NB4 (cell line): ENCODE data around the gene MBOAT1.
"Not testable (repeated sequence)": the region's sequence is repeated elsewhere in the genome, so short reads cannot be mapped to it uniquely, and the experiment has no call there.

Experiments used
- DNase-seq: peaks from one replicate; pipeline ENCODE4 v3.0.0; 2010; ENCODE audit warnings: low read depth
- H3K4me3 ChIP-seq: one replicate; pipeline ENCODE4 v1.5.1; 2011; ENCODE audit warnings: mild to moderate bottlenecking, low read depth, low read length, moderate library complexity
- MYC ChIP-seq: IDR thresholded peaks from 2 replicates; pipeline ENCODE4 v1.6.1; 2011; ENCODE audit warnings: low read depth, low read length
- POLR2A ChIP-seq: IDR thresholded peaks from 2 replicates; pipeline ENCODE4 v1.6.1; 2011; ENCODE audit warnings: mild to moderate bottlenecking; ENCODE audit not compliant: insufficient read length; ENCODE audit errors: extremely low read depth
- TF ChIP-seq, protein P1 (sequence below): IDR thresholded peaks from one replicate; pipeline ENCODE4 v1.5.1; 2012; ENCODE audit warnings: low read depth, low read length
- TF ChIP-seq, protein P2 (sequence below): IDR thresholded peaks from 2 replicates; pipeline ENCODE4 v1.6.1; 2011; ENCODE audit warnings: low read depth, low read length

Gene MBOAT1

DNA sequence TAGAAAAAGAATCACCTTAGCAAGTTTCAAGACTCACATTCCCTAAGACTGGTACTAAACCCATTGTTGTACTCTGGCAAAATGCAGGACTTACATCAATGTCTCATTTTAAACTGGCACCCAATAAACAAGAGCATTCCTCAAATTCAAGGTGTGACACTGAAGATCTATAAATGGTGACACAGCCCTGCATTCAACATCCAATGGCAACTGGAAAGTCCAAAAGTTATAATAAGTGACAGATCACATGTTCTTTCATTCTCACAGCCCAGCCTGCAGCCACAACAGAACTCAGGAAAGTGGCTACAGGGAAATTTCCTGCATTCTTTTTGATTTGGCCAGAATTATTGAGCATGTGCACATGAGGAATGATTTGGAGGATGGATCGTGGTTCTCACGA lies 57.5 kb downstream of the MBOAT1 start:
- H3K4me3 ChIP-seq = no peak overlapping the region
- TF ChIP-seq, protein P1, sequence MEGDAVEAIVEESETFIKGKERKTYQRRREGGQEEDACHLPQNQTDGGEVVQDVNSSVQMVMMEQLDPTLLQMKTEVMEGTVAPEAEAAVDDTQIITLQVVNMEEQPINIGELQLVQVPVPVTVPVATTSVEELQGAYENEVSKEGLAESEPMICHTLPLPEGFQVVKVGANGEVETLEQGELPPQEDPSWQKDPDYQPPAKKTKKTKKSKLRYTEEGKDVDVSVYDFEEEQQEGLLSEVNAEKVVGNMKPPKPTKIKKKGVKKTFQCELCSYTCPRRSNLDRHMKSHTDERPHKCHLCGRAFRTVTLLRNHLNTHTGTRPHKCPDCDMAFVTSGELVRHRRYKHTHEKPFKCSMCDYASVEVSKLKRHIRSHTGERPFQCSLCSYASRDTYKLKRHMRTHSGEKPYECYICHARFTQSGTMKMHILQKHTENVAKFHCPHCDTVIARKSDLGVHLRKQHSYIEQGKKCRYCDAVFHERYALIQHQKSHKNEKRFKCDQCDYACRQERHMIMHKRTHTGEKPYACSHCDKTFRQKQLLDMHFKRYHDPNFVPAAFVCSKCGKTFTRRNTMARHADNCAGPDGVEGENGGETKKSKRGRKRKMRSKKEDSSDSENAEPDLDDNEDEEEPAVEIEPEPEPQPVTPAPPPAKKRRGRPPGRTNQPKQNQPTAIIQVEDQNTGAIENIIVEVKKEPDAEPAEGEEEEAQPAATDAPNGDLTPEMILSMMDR = no peak
- TF ChIP-seq MYC = no peak
- TF ChIP-seq, protein P2, sequence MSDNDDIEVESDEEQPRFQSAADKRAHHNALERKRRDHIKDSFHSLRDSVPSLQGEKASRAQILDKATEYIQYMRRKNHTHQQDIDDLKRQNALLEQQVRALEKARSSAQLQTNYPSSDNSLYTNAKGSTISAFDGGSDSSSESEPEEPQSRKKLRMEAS = no peak
- TF ChIP-seq POLR2A = no peak
- DNase-seq = no peak

DNA sequence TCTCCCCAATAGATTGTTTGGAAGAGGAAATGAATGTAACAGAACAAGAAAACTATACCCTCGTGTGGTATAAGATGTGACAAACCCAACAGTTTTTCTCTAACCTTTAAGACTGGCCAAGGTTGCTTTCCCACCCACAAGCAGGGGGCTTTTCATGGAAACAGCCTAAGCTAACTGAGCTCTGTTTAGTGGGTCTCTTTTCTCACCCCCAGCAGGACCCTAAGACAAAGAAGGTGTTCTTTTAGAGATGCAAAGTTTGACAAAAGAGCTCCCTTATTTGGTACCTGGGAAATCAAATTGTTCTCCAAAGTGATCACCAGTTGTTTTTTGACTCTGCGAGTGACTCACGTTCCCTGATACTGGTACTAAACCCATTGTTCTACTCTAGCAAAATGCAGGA lies 59.1 kb downstream of the MBOAT1 start:
- no peak for DNase-seq
- TF ChIP-seq, protein P2 = no peak
- TF ChIP-seq MYC (no peak), POLR2A (no peak)
- TF ChIP-seq, protein P1 = no peak
- H3K4me3 ChIP-seq = no peak overlapping the region

DNA sequence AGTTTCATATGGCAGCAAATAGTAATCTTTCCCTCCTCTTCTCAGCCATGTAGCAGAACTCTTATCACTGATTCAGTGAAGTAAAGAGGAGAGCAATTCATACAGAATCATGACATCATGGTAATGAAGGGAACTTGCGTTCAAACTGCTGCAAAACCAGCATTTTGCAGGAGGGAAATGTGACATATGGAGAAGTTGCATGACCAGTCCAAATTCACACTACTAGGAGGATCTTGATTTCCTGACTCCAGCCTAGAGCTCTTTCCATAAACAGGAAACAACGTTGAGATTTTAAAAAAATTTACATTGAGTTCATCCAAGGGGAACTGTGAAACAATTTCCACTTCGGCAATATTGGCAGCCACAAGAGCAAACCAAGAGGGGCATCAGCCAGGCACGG lies 63.8 kb downstream of the MBOAT1 start:
- no peak overlapping the region for H3K4me3 ChIP-seq
- TF ChIP-seq POLR2A = no peak
- TF ChIP-seq MYC = no peak
- TF ChIP-seq, protein P2 = no peak
- TF ChIP-seq, protein P1 = no peak
- DNase-seq = no peak

DNA sequence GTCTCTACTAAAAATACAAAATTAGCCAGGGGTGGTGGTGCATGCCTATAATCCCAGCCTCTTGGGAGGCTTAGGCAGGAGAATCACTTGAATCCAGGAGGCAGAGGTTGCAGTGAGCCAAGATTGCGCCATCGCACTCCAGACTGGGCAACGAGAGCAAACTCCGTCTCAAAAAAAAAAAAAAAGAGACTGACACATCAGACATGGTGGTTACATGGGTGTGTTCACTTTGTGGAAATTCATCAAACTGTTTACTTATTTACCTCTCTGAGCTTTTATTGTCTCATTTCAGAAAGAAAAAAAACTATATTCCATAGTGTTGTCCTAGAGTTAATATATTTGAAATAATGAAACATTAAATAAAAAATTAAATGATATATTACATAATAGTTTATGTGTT lies 64.8 kb downstream of the MBOAT1 start:
- TF ChIP-seq MYC (no peak), POLR2A (no peak)
- TF ChIP-seq, protein P2 = no peak
- TF ChIP-seq, protein P1 = no peak
- no peak overlapping the region for H3K4me3 ChIP-seq
- DNase-seq = no peak

GRCh38 chr6:20146831-20147230 lies 65.4 kb downstream of the MBOAT1 start:
- not testable (repeated sequence) for DNase-seq, H3K4me3 ChIP-seq

- no peak for DNase-seq
- TF ChIP-seq, protein P2 = no peak
- TF ChIP-seq MYC (no peak), POLR2A (no peak)
- TF ChIP-seq, protein P1 = no peak
Observed at GRCh38 chr6:20146291-20146690, 66.0 kb downstream of the MBOAT1 start.

More at GRCh38 chr6:20146291-20146690, 66.0 kb downstream of the MBOAT1 start:
- no peak overlapping the region for H3K4me3 ChIP-seq
